Measurements from ENCODE around the gene ACOT12. TPM values are rescaled to one million over a fixed set of nuclear protein-coding genes. Genes with fewer than 3 reads are reported as not detected.

Gene ACOT12
- total RNA-seq, 1 experiment from 2014 or later = not detected

GRCh38 chr5:81310402-81311063 lies 83.4 kb downstream of the ACOT12 start:
- Histone ChIP-seq H3K23ac (ENCODE audit: insufficient read length, low read depth, low read length) (peak overlapping the region; percentile 49), H3K23me2 (ENCODE audit: insufficient read length, low read depth, low read length, poor library complexity, severe bottlenecking) (no peaks in the 10 kb centered on the region), H3K14ac (ENCODE audit: insufficient read depth, low read length) (no peak overlapping the region), H3K4ac (ENCODE audit: low read depth, low read length) (no peak overlapping the region), H2BK120ac (ENCODE audit: low read depth, low read length, poor library complexity, severe bottlenecking) (no peak overlapping the region), H4K8ac (replicated peaks; ENCODE audit: insufficient read length, low read depth, low read length) (no peak overlapping the region), H3K27ac (ENCODE audit: insufficient read length, low read depth, low read length) (no peak overlapping the region), H4K20me1 (ENCODE audit: control insufficient read depth, insufficient read depth, insufficient read length) (no peaks in the 10 kb centered on the region), H3K27me3 (ENCODE audit: insufficient read depth, low read length) (no peaks in the 10 kb centered on the region), H3T11ph (ENCODE audit: low read length) (no peak overlapping the region), H3K9me3 (ENCODE audit: control insufficient read depth, low read depth, low read length) (no peaks in the 10 kb centered on the region), H3K79me1 (ENCODE audit: insufficient read depth, low read depth, low read length, poor library complexity, severe bottlenecking) (no peaks in the 10 kb centered on the region), H4K91ac (ENCODE audit: insufficient read length, low read depth, low read length) (no peak overlapping the region), H3K79me2 (ENCODE audit: insufficient read depth, low read length) (no peaks in the 10 kb centered on the region), H2BK20ac (ENCODE audit: low read depth, low read length, poor library complexity, severe bottlenecking) (no peak overlapping the region), H3K18ac (ENCODE audit: insufficient read length, low read depth, low read length) (no peak overlapping the region), H2BK15ac (ENCODE audit: low read depth, low read length) (no peak overlapping the region), H3K4me1 (ENCODE audit: insufficient read depth, low read length) (no peaks in the 10 kb centered on the region; the same call in 1 of the 2 replicates), H2AFZ (ENCODE audit: low read length) (no peak overlapping the region), H2BK12ac (ENCODE audit: insufficient read length, low read depth, low read length) (no peak overlapping the region), H3K9ac (ENCODE audit: extremely low read depth, insufficient read length, low read length) (peak overlapping the region; percentile 23), H3K4me2 (ENCODE audit: insufficient read depth, insufficient read length, low read length) (no peak overlapping the region), H2AK5ac (ENCODE audit: insufficient read length, low read length) (no peak overlapping the region), H3K56ac (ENCODE audit: insufficient read length, low read depth, low read length) (no peak overlapping the region), H4K5ac (ENCODE audit: insufficient read length, low read depth, low read length) (no peak overlapping the region), H2BK5ac (ENCODE audit: insufficient read length, low read length) (no peak overlapping the region)
- H3K36me3 Mint-ChIP-seq (ENCODE audit: insufficient read depth in 1 of 3, low read depth in 3 of 3) = peaks cover 0 to 31% (median 11%) of the 10 kb centered on the region in 3 experiments; a peak in 6 of 7 replicates
- no peak for TF ChIP-seq CTCF (conservative IDR thresholded peaks at IDR 0.05)
- H3K9me3 Mint-ChIP-seq = no peaks in the 10 kb centered on the region
- H3K4me3 Mint-ChIP-seq = no peak overlapping the region
- no peak overlapping the region for H3K27ac Mint-ChIP-seq
- no peaks in the 10 kb centered on the region for H3K27me3 Mint-ChIP-seq (ENCODE audit: low read depth)
- peaks cover 7% of the 10 kb centered on the region in 2 experiments; a peak in 3 of 4 replicates for H3K4me1 Mint-ChIP-seq
- WGBS (ENCODE audit: extremely low coverage, insufficient read length, low lambda C conversion rate) = no CpG with 5 or more reads among the region's 1 CpG
- DNase-seq = no peak

Measured in H9 (cell line).